ENCODE results near the gene TRMT11. TPM values are rescaled to one million over a fixed set of nuclear protein-coding genes. Genes with fewer than 3 reads are reported as not detected.

The TRMT11 gene
- total and polyA plus RNA-seq, 2 of the 8 experiments (the other 6 are each of a cell fraction or from before 2014, with no cell fraction given), result 19.7 to 32.4 TPM

- no peak for DNase-seq (ENCODE audit: low read depth in 1 of 2, low spot score in 2 of 2)
Measured at GRCh38 chr6:126060400-126060799, 74.1 kb downstream of the TRMT11 start.

More at GRCh38 chr6:126060400-126060799, 74.1 kb downstream of the TRMT11 start:
- ChIA-PET CTCF (ENCODE audit: partially characterized antibody) (interaction anchor here (1.1 kb wide), 1 partner anchor 13 kb away, joined by 4 read pairs; no protein-coding TSS in a partner anchor), POLR2A (ENCODE audit: partially characterized antibody) (interaction anchor here (1.1 to 2.1 kb wide), 2 partner anchors 8 to 12 kb away, joined by 3 to 8 read pairs; no protein-coding TSS in a partner anchor)
- Histone ChIP-seq H2BK20ac (ENCODE audit: low read length) (no peak overlapping the region), H3K9me3 (ENCODE audit: insufficient read depth in 2 of 2, low read depth in 1 of 2, low read length in 1 of 2) (no peaks in the 10 kb centered on the region), H2BK5ac (ENCODE audit: low read depth, low read length) (no peak overlapping the region), H3K4me1 (replicated peaks in 1 of 4; ENCODE audit: control insufficient read depth in 3 of 4, insufficient read depth in 4 of 4, low read length in 3 of 4) (peaks cover 0 to 6% (median 0%) of the 10 kb centered on the region in 4 experiments; a peak in 1 of 7 replicates), H2AK5ac (ENCODE audit: low read depth, low read length) (no peak overlapping the region), H3K9ac (replicated peaks in 1 of 4; ENCODE audit: extremely low read depth in 1 of 4, low read depth in 3 of 4, low read length in 3 of 4) (no peak overlapping the region), H2BK12ac (ENCODE audit: low read depth, low read length) (no peak overlapping the region), H3K23ac (ENCODE audit: insufficient read length) (no peak overlapping the region), H3K14ac (ENCODE audit: insufficient read length) (no peak overlapping the region), H3K23me2 (ENCODE audit: low read depth, low read length) (no peaks in the 10 kb centered on the region), H3K27ac (ENCODE audit: low read depth, low read length) (no peak overlapping the region), H3K36me3 (ENCODE audit: control insufficient read depth in 2 of 4, insufficient read depth in 4 of 4, low read length in 3 of 4) (peaks cover 0 to 3% (median 0%) of the 10 kb centered on the region in 4 experiments; a peak in 3 of 8 replicates), H3K18ac (ENCODE audit: extremely low read depth, low read length) (no peak overlapping the region), H3K4ac (replicated peaks; ENCODE audit: insufficient read length, low read depth, low read length) (no peak overlapping the region), H3K79me2 (ENCODE audit: control insufficient read depth in 1 of 2, insufficient read depth in 2 of 2, low read length in 2 of 2) (no peaks in the 10 kb centered on the region), H3K4me3 (ENCODE audit: extremely low read depth in 1 of 4, insufficient read depth in 2 of 4, low read depth in 3 of 4, low read length in 4 of 4) (no peak overlapping the region), H3K4me2 (ENCODE audit: insufficient read depth in 1 of 2, low read depth in 2 of 2, low read length in 2 of 2) (no peak overlapping the region), H4K91ac (replicated peaks; ENCODE audit: insufficient read length, low read length) (no peak overlapping the region), H3K56ac (replicated peaks; ENCODE audit: insufficient read length, low read depth, low read length) (no peak overlapping the region), H4K8ac (ENCODE audit: extremely low read depth, insufficient read depth, low read length) (no peak overlapping the region), H2BK120ac (replicated peaks; ENCODE audit: low read depth, low read length) (no peak overlapping the region), H2BK15ac (ENCODE audit: low read length) (no peak overlapping the region), H3K79me1 (ENCODE audit: low read depth, low read length) (no peaks in the 10 kb centered on the region; the same call in 1 of the 2 replicates), H4K20me1 (replicated peaks in 1 of 2; ENCODE audit: control insufficient read depth in 1 of 2, insufficient read depth in 2 of 2, low read length in 2 of 2) (no peaks in the 10 kb centered on the region), H2AFZ (ENCODE audit: low read length) (no peak overlapping the region), H3K27me3 (replicated peaks in 1 of 4; ENCODE audit: control insufficient read depth in 3 of 4, extremely low read depth in 1 of 4, insufficient read depth in 3 of 4, low read length in 3 of 4) (no peaks in the 10 kb centered on the region), H4K5ac (ENCODE audit: insufficient read length, low read depth, low read length) (no peak overlapping the region)
- no peak for FAIRE-seq
- 88% methylated on average over 5 of the region's 5 CpGs; no CpG with 5 or more reads in 1 of the 2 experiments for WGBS, 2 experiments (ENCODE audit: extremely low coverage in 1 of 2, insufficient coverage in 1 of 2, insufficient read length in 1 of 2, insufficient replicate concordance in 2 of 2, low coverage in 1 of 2, low lambda C conversion rate in 2 of 2, missing lambda C conversion rate in 1 of 2)
- TF ChIP-seq CHD2 (IDR thresholded peaks at IDR 0.05; ENCODE audit: low read length) (no peak), EGR1 (IDR thresholded peaks at IDR 0.05; ENCODE audit: borderline replicate concordance, low read depth, low read length) (no peak), SIN3A (conservative IDR thresholded peaks at IDR 0.05 in 1 of 2, IDR thresholded peaks at IDR 0.05 in 1 of 2; ENCODE audit: low read depth in 1 of 2, low read length in 2 of 2) (no peak), ASH2L (IDR thresholded peaks at IDR 0.05; ENCODE audit: low read length) (no peak), NRF1 (IDR thresholded peaks at IDR 0.05; ENCODE audit: low read depth, low read length) (no peak), TEAD4 (IDR thresholded peaks at IDR 0.05; ENCODE audit: low read depth, low read length) (no peak), CTBP2 (IDR thresholded peaks at IDR 0.05; ENCODE audit: borderline replicate concordance, insufficient read depth, insufficient read length, low read length) (no peak)
